Forelimb muscle (tissue), 1 donor: Measurements from ENCODE around the gene FAM174B. TPM values are rescaled to one million over a fixed set of nuclear protein-coding genes. Genes with fewer than 3 reads are reported as not detected.
"Not testable (repeated sequence)": the region's sequence is repeated elsewhere in the genome, so short reads cannot be mapped to it uniquely, and the experiment has no call there.

ENCODE experiments used
- DNase-seq: peaks from one replicate; pipeline ENCODE4 v3.0.0-alpha.2; 2013; ENCODE audit warnings: low read depth
- polyA plus RNA-seq: library from polyadenylated mRNA; unstranded; fragments of 120-200 nt; gene quantifications from one replicate; pipeline ENCODE4 v1.2.1, GENCODE V29; 2013; ENCODE audit not compliant: insufficient read length

The FAM174B gene
- polyA plus RNA-seq, 1 donor, result 18.9 TPM

DNA sequence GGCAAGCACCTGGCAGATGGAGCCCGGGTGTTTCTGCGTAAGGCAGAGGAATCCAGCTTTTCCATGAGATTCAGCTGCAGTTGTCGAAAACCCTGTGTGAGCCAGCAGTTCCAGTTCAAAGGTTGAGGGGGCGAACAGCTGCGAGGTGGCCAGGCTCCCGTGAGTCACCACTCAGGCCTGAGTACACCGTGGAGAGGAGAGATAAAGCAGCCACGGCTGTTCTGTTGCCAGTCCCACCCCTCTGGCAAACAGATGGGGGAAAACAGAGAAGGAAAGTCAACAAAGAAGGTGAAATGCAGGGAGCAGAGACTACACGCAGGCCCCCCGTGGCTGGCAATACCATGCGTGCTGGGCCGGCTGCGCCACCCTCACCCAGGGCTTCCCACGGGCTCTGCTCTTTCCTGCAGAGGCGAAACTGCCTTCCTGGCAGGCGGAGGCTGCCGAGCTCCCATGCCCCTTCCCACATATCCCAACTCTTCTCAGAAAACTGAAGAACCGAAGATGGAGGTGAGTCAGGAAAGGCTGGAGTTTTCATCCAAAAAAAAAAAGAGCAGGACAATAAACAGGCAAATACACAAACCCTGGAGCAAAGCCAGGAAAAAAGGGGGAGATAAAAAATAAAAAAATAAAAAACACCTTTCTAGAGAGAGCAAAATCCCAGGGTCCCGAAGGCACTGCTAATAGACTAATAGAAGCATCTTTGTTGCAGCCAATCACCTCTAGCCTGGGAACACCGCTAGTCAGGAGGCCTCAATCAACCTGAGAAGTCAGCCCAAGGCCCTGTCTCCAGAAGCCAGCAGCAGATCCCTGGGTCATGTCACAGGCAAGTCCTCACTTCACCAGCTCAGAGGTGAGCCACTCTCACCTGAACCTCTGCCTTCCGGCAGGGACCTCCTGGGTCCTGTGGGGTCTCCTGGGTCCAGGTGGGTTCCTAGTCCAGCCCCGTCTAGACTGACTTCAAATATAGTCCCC is 37.7 kb downstream of the FAM174B start:
- no peak for DNase-seq

DNA sequence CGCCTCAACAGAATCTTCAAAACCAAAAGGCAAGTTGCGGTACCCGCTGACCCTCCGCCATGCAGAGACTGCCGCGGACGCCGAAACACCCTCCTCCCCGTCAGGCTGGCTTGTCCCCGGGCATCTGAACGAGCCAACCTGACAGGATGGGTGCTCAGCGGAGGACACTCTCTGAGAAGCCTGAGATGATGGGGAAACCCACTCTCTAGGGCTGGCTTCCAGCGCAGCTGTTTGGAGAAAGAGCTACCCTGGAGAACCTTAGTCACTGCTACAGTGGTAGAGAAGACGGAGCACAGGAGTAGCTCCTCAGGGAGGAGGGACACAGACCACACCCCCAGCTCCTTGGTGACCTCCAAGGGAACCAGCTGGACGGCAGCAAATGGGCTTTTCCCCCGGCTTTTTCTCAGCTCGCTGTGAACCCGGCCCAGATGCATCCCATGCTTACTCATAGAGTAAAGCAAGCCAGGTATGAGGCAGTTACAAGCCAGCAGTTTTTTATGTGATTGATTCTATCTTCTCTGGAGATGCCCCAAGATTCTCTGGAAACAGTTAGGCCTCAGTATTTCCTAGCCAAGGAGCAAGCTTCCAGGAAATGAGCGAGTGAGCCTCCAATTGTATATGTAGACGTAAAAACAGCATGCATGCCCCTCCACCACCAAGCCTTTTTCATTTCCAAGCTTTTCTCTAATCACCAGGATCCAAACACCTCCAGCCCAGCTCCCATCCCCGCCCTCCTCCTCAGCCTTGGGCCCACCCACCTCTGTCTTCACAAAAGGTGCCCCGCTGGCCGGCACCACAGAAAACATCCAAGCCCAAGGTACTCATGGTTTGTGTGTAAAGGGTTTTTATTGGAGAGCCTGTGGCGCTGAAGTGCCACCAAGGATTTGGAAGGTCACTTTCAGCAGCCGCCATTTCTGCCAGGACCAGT is 38.7 kb downstream of the FAM174B start:
- DNase-seq, result peak; percentile 77

DNA sequence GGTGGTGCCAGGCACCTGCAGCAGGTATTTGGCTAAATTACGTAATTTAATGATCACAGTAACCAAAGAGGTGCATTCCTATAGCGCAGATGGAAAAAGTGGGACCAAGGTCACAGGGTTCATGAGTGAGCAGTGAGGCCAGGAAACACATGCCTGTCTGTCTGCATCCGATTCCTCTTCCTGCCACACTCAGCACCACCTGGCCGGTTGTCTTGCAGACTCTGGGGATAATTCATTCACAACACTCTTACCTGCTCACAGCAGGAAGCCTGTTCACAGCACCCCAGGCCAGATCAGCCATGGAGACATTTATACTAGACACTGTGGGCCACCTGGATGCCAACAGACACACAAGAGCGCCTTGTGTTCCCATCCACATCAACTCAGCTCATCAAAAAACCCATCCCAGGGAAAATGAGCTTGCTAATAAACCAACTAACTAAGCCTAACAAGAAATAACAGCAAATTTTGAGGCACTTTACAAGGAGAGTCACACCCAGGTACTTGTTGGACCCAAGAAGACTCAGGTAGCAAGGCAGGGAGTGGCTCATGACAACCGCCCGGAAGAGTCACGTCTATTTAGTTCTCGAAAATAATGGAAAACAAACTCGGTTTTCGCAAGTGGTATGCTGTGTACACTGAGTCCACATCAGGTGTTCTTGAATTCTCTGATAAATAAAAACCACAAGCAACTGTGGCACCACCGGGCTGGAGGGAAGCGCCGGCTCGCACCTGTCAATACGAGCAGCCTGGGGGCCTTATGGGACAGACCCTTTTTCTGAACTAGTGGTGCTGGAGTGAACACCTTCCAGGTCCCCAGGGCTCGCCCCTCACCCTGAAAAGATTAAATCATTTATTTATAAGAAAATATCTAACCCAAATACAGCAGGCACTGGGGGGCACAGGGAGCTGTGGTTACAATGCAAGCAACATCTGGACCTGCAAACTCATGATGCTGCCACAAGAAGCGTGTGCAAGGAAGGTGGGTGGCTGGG is 40.5 kb downstream of the FAM174B start:
- DNase-seq, result no peak

DNA sequence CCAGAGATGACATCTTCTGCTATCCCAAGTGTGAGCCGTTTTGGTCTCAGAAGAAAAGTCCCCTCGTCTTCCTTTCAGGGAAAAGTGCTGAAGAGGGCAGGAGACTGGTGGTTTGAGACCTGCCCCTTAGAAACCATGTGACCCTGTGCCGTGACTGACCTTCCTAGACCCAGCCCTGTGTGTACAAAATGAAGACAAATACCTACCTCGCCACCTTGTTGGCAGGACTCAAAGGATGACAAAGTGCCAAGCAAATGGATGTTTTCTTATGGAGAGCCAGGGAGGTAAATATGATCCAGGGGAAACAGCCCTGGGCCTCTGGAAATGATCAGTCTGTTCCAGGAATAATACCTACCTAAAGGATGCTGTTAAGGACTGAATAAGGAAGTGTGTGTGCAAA is 41.3 kb downstream of the FAM174B start:
- DNase-seq, result no peak

DNA sequence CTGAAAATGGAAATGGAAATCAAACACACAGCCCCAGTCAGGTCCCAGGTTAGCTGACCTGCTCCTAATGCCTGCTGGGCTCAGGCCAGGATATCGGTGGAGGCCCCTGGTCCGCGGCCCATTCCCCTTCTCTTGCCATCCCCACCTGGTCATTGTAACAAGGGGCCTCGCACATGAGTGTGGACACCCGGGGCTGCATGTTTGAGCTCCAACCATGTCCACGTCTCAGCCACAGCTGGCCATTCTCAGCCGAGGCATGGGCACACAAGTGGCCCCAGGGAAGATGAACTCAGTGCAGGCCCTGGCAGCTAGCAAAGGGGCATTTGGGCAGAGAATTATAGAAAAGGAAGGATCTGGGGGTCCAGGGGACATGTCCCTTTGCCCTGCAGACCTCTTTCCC is 41.7 kb downstream of the FAM174B start:
- DNase-seq, result no peak

DNA sequence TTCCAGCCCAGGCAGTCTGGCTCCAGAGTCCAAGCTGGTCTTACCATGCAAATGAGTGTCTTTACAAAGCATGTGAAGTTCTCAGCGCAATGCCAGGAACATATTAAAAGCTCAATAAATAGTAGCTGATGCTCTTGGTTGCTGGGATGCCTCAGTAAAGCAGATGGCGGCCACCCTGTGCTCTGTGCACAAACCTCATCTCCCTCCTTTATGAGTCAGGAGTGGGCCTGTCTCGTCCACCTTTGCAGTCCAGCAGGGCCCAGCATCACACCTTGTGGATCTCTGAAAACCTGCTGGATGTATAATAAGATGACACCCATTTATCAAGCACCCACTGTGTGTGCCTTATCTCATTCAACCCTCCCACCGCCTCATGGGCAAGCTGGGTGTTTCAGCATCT is 42.7 kb downstream of the FAM174B start:
- no peak for DNase-seq

DNA sequence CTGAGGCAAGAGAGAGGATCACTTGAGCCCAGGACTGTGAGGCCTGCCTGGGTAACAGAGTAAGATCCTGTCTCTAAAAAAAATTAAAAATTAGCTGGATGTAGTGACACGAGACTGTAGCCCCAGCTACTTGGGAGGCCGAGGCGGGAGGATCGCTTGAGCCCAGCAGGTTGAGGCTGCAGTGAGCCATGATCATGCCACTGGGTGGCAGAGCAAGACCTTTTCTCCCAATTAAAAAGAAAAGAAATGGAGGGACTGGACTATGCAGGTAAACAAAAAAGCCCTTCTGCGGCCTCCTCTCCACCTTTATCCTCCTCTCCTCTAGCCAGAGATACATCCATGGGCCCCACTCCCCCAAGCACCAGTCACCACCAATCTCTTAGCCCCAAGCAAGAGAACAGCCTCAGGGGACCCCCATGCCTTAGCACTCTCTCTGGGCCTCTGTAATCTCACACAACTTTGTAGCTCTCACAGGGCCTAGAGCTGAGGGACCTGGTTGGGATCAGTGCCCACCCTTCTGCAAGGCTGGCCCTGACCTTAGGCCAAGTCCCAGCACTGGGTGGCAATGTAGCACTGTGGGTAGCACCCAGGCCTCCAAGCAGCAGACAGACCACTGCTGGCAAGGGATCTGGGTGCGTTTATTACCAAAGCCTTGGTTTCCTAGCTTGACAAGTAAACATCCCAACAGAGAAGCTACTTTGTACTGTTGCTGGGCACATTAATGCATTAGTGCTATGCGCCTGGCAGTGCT is 43.4 kb downstream of the FAM174B start:
- no peak for DNase-seq

DNA sequence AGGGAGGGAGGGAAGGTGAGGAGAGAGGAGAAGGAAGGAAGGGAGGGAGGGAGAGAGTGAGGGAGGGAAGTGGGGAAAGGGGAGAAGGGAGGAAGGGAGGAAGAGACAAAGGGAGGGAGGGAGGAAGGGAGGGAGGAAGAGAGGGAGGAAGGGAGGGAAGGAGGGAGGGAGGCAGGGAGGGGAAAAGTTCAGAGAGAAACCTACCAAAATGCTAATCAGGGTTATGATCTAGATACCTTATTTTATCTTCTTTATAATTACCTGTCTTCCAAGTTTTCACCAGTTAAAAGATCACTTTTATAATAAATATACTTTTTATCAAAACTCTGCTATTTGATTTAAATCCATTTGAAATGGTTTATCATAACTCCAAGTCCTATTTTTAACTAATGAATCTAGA is 44.4 kb downstream of the FAM174B start:
- DNase-seq, result no peak

DNA sequence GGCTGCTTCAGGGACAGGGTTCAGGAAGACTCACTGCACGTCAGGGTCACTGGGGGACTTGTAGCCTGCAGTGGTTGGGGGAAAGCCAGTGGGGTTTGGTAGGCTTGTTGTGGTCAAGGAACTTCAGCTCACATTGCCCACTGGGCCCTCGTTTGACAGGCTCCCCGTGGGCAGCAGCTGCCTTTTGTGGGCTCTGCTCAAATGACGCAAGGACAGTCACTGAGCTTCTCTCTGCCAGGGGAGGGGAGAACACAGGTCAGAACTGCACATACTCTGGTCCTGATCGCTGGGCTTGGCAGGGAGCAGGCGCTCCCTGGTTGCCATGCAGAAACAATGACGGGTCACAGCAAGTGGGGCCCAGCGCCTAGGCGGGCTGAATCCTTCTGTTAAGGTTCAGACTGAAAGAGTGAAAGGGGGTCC is 45.5 kb downstream of the FAM174B start:
- DNase-seq, result no peak

DNA sequence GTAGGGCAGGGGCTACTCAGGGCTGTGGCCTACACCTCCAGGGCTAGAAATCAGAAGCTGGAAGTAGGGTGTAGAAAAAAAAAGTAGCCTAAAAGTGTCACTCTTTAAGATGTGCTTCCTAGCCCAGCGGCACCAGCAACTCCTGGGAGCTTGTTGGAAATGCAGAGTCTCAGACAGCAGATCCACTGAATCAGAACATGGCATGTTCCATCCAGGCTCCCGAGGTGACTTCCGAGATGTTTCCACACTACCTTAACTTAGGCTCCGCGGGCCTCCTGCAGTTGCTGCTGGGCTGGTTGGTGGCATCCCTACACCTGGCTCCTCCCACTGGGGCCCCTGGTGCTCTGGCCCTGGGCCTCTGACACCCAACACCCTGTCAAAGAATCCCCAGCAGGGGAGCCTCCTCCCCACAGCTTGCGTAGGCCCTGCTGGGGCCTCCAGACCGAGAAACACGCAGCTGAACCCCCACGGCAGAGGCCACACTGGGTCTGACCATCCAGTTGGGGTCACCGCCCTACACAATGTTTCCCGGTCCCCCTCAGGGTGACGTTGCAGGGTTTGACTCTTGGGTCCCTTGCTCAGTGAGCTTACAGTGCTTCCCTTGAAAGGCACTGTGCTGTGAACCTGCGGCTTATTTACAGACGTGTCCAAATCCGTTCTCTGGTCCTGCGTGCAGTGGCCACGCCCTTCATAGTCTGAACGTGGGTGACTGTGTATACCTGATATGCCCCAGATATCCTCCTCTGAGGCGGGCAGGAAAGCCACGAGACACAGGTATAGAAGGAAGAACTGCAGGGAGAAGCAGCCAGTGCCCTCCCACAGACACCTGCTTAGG is 46.5 kb downstream of the FAM174B start:
- no peak for DNase-seq

DNA sequence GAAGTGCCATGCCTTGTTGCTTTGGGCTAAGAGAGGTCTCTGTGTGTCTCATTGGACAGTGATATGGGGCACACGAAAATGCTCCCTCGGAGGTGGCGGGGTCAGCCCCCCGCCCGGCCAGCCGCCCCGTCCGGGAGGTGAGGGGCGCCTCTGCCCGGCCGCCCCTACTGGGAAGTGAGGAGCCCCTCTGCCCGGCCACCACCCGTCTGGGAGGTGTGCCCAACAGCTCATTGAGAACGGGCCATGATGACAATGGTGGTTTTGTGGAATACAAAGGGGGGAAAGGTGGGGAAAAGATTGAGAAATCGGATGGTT is 48.8 kb downstream of the FAM174B start:
- DNase-seq, result not testable (repeated sequence)

DNA sequence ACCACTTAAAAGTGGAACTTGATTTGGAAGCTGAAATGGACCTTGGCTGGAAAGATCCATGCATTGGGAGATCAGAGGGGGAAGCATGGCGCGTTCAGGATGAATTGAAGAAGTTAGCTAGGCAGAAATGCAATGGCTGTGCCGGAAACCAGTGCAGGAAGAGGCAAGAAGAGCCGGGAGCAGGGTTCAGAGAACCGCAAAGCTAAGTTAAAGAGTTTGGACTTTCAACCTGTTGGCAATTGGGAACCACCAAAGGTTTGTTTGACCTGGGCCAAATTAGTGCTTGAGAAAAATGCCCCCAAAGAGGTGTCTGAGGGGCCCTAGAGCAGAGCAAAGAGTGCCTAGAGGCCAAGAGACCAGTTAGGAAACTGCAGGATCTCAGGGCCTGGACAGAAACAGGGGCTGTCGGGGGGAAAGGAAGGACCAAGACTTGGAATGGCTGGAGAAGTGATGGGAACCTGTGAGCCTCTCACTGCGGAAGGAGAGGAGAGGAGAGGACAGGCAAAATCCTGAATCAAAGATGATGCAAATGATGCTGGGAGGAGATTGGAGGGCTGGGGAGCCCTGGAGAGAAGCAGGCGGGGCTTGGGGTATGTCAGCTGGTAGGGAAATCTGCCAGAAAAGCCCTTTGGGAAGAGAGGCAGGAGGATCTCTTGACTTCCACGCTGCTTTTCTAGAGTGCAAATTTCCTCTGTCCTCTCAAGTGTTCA is 49.3 kb downstream of the FAM174B start:
- DNase-seq, result no peak

DNA sequence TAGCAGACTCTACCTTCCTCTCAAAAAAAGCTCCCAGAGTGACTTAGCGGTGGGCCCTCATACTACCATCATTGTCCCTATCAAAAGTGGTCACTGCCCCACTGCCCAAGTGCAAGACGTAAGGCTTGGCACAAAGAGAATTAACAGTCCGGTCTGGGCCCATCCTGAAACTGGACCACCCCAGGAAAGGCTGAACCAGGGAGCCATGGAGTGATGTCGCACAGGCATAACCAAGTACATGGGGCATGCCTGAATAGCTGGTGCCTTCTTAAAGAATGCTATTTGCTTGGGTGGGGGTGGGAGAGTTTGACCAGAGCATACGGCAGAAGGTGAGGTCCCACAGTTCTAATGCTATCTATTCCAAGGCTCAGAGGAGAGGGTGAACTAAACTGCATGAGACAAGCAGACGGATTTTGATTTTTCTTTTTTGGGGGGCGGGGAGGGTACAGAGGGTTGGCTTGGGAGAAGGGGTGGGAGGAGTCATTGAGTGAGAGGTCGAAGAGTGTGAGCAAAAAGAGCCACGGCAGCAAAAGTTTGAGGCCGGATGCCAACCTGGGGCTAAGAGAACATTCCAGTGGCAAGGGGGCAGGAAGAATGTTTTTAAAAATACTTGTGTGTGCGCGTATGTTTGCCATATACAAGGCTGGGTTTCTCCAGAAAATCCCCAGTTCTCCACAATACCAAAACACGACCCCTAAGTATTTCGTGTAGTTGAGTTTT is 50.2 kb downstream of the FAM174B start:
- DNase-seq, result no peak

DNA sequence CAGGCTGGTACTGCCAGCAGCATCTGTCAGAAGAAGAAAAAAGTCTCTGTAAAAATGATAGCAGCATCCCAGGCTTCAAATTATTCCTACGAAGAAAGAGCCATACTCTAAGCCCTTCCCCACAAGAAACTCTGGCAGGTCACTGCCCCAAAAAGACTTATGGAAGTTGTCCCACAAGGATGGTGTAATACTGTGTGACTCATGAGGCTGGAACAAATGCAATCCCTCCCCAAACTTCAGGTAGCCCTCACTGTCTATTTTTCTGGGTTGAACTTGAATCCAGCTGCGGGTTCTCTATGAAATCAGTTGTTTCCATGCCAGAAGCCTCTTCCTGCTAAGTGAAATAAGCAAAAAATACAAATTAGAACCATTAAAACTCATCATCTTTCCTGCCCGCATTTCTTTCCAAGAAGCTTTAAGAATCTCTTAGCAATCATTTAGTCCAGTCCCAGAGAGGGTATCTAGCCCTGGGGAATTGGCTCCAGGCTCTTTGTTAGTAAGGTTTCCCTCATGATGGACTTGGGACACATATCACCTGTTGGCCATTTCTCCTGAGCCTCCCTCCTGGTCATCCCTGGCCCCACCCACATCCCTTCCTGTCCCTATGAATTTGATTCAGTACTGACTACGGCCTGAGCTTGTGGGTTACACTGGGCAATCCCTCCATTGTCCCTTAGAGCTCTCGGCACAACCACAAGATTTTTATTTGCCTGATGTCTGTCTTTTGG is 51.7 kb downstream of the FAM174B start:
- no peak for DNase-seq

DNA sequence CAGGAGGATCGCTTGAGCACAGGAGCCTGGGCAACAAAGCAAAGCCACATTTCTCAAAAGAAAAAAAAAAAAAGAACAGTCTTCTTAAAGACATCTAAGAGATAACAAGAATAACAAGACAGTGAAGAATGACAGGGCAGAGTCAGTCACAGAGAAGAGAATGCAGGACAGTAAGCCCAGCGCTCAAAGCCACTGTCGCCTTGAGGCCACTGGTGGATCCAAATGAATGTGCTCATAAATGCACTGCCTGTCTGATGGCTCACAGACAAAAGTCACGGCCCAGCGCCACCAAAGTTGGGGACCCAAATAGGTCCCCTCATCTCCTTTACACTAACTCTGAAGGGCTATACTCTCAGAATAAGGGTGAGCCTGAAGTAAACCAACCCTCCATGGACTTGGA is 52.3 kb downstream of the FAM174B start:
- no peak for DNase-seq

DNA sequence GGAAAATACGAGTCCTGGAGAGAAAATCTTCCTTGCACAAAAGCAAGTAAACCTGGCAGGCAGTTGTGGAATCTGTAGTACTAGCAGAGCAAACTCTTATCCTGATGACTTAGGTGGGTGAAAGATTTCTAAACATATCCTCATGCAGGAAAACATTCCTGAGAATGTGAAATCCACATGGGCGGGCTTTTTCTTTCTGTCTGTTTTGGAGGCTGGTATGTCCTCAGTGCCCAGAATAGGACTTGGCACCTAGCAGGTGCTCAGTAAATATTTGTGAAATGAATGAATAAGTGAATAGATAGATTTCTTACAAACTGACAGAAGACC is 53.3 kb downstream of the FAM174B start:
- DNase-seq, result no peak

DNA sequence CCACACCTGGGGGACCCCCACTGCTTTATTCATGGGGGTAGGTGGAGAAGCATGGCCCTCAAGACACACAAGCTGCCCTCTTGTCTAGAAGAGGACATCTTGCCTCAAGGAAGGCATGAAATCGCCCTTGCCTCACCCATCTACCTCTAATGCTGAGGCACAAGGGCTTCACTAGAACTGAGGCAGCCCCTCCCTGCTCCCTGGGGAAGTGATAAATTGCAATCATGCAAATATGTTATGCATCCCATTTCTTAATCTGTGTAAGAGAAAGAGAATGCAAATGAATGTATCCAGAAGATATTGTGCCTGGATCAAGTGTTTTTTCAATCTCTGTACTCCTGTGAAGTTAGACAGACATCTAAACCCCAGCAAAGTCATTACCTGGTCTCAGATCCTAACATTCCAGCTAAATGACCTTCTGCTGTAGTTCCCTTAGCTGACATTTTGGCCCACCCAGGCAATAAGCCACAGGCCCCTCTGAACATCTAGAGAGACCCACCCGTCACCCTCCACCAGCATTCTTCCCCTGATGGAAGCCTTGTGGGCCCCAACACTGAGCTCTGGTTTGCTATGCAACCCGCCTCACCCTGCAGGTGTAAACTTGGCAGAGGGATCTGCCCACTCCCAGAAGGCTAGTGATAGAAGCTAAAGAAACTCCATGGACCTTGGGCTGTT is 53.8 kb downstream of the FAM174B start:
- DNase-seq, result no peak
